ENCODE measurements around the gene CLTRN. TPM values are rescaled to one million over a fixed set of nuclear protein-coding genes. Genes with fewer than 3 reads are reported as not detected.
"Not testable (repeated sequence)": the region's sequence is repeated elsewhere in the genome, so short reads cannot be mapped to it uniquely, and the experiment has no call there.

CLTRN gene
- under 1 TPM in 1 of 3 donors, not detected in 2; 0.61 TPM for polyA plus RNA-seq

GRCh38 chrX:15664487-15665444 is at the start of gene CLTRN:
CLTRN (minus strand) TSS chrX:15664805; CDS start chrX:15664775, 30 bp downstream.
- DNase-seq, result no peak
- Mint-ChIP-seq H3K27me3 (ENCODE audit: low read depth in 3 of 3) (peaks cover 0 to 43% (median 12%) of the 10 kb centered on the region in 3 donors), H3K36me3 (peaks cover 0 to under 1% (median 0%) of the 10 kb centered on the region in 3 donors), H3K4me3 (no peak within 1 kb of the TSS), H3K27ac (no peak within 1 kb of the TSS), H3K9me3 (no peaks in the 10 kb centered on the region), H3K4me1 (no peaks in the 10 kb centered on the region)

GRCh38 chrX:15704273-15704672 is 39.7 kb upstream of the CLTRN start:
- H3K27me3 Mint-ChIP-seq (ENCODE audit: low read depth in 3 of 3); DNase-seq; H3K27ac Mint-ChIP-seq; H3K4me3 Mint-ChIP-seq; H3K4me1 Mint-ChIP-seq; H3K9me3 Mint-ChIP-seq: not testable (repeated sequence)
- peaks cover 0 to 13% (median 8%) of the 10 kb centered on the region in 3 donors for H3K36me3 Mint-ChIP-seq

- DNase-seq; H3K27me3 Mint-ChIP-seq (ENCODE audit: low read depth in 3 of 3); H3K4me1 Mint-ChIP-seq; H3K27ac Mint-ChIP-seq; H3K4me3 Mint-ChIP-seq; H3K9me3 Mint-ChIP-seq: not testable (repeated sequence)
- peaks cover 0 to 13% (median 8%) of the 10 kb centered on the region in 3 donors for H3K36me3 Mint-ChIP-seq
These were observed 39.2 kb upstream of the CLTRN start for GRCh38 chrX:15703809-15704208.

GRCh38 chrX:15702488-15703371 is 38.1 kb upstream of the CLTRN start:
- H3K27ac Mint-ChIP-seq, result no peak overlapping the region
- no peak for DNase-seq
- peaks cover 0 to 15% (median 13%) of the 10 kb centered on the region in 3 donors for H3K36me3 Mint-ChIP-seq
- no peaks in the 10 kb centered on the region for H3K4me1 Mint-ChIP-seq
- no peaks in the 10 kb centered on the region for H3K9me3 Mint-ChIP-seq
- H3K4me3 Mint-ChIP-seq, result no peak overlapping the region
- H3K27me3 Mint-ChIP-seq (ENCODE audit: low read depth in 3 of 3), result no peaks in the 10 kb centered on the region

- Mint-ChIP-seq H3K27me3 (ENCODE audit: low read depth in 3 of 3) (peaks cover 0 to 2% (median 0%) of the 10 kb centered on the region in 3 donors), H3K9me3 (no peaks in the 10 kb centered on the region), H3K4me3 (no peak overlapping the region), H3K4me1 (peaks cover 0 to 2% of the 10 kb centered on the region in 2 donors), H3K36me3 (peaks cover 7 to 45% (median 11%) of the 10 kb centered on the region in 3 donors), H3K27ac (no peak overlapping the region)
- DNase-seq, result no peak
These were observed 31.9 kb upstream of the CLTRN start for GRCh38 chrX:15696516-15696915.

- no peak for DNase-seq
- peaks cover 0 to 2% of the 10 kb centered on the region in 2 donors for H3K4me1 Mint-ChIP-seq
- H3K36me3 Mint-ChIP-seq, result peaks cover 13 to 47% (median 14%) of the 10 kb centered on the region in 3 donors
- peak overlapping the region in 3 of 6 donors; percentile 27 to 68 (median 60) for H3K27ac Mint-ChIP-seq
- H3K27me3 Mint-ChIP-seq (ENCODE audit: low read depth in 3 of 3), result peaks cover 0 to 2% (median 0%) of the 10 kb centered on the region in 3 donors
- H3K4me3 Mint-ChIP-seq, result no peak overlapping the region
- H3K9me3 Mint-ChIP-seq, result no peaks in the 10 kb centered on the region
These were observed 30.4 kb upstream of the CLTRN start for GRCh38 chrX:15694941-15695451.

- Mint-ChIP-seq H3K27me3 (ENCODE audit: low read depth in 3 of 3) (no peaks in the 10 kb centered on the region), H3K36me3 (peaks cover 11 to 21% (median 14%) of the 10 kb centered on the region in 3 donors), H3K9me3 (no peaks in the 10 kb centered on the region), H3K4me3 (no peak overlapping the region), H3K4me1 (peaks cover 7 to 9% of the 10 kb centered on the region in 2 donors), H3K27ac (peak overlapping the region in 4 of 6 donors; percentile 35 to 88 (median 83))
- peak; percentile 67 to 76 (median 72) for DNase-seq
These were observed 22.4 kb upstream of the CLTRN start for GRCh38 chrX:15686818-15687685.

GRCh38 chrX:15683193-15683592 is 18.6 kb upstream of the CLTRN start:
- H3K4me1 Mint-ChIP-seq, result peaks cover 20 to 29% of the 10 kb centered on the region in 2 donors
- no peak overlapping the region for H3K4me3 Mint-ChIP-seq
- no peaks in the 10 kb centered on the region for H3K27me3 Mint-ChIP-seq (ENCODE audit: low read depth in 3 of 3)
- no peak overlapping the region for H3K27ac Mint-ChIP-seq
- no peaks in the 10 kb centered on the region for H3K9me3 Mint-ChIP-seq
- DNase-seq, result no peak
- peaks cover 0 to 9% (median 0%) of the 10 kb centered on the region in 3 donors for H3K36me3 Mint-ChIP-seq

- Mint-ChIP-seq H3K9me3 (no peaks in the 10 kb centered on the region), H3K36me3 (peaks cover 0 to 12% (median 0%) of the 10 kb centered on the region in 3 donors), H3K4me1 (peaks cover 15 to 29% of the 10 kb centered on the region in 2 donors), H3K27ac (no peak overlapping the region), H3K27me3 (ENCODE audit: low read depth in 3 of 3) (no peaks in the 10 kb centered on the region), H3K4me3 (no peak overlapping the region)
- DNase-seq, result no peak
These were observed 16.8 kb upstream of the CLTRN start for GRCh38 chrX:15681433-15681832.

- Mint-ChIP-seq H3K27me3 (ENCODE audit: low read depth in 3 of 3) (no peaks in the 10 kb centered on the region), H3K9me3 (no peaks in the 10 kb centered on the region), H3K36me3 (peaks cover 0 to 12% (median 0%) of the 10 kb centered on the region in 3 donors), H3K4me3 (no peak overlapping the region), H3K27ac (peak overlapping the region; percentile 13 to 88 (median 74)), H3K4me1 (peaks cover 15 to 29% of the 10 kb centered on the region in 2 donors)
- peak; percentile 11 to 27 (median 13) for DNase-seq
These were observed 15.8 kb upstream of the CLTRN start for GRCh38 chrX:15680401-15680800.

- Mint-ChIP-seq H3K4me3 (no peak overlapping the region), H3K9me3 (no peaks in the 10 kb centered on the region), H3K4me1 (peaks cover 15 to 29% of the 10 kb centered on the region in 2 donors), H3K27me3 (ENCODE audit: low read depth in 3 of 3) (no peaks in the 10 kb centered on the region), H3K27ac (peak overlapping the region in 1 of 6 donors; percentile 6), H3K36me3 (peaks cover 0 to 12% (median 0%) of the 10 kb centered on the region in 3 donors)
- no peak for DNase-seq
These were observed 14.6 kb upstream of the CLTRN start for GRCh38 chrX:15679246-15679645.

GRCh38 chrX:15678339-15678738 is 13.7 kb upstream of the CLTRN start:
- Mint-ChIP-seq H3K36me3 (peaks cover 0 to 12% (median 0%) of the 10 kb centered on the region in 3 donors), H3K4me3 (no peak overlapping the region), H3K9me3 (no peaks in the 10 kb centered on the region), H3K27ac (peak overlapping the region in 1 of 6 donors; percentile 26), H3K27me3 (ENCODE audit: low read depth in 3 of 3) (peaks cover 0 to 4% (median 2%) of the 10 kb centered on the region in 3 donors), H3K4me1 (peaks cover 15 to 29% of the 10 kb centered on the region in 2 donors)
- DNase-seq, result no peak
